WTC11 (cell line): ENCODE results near the gene CLIP1. TPM values are rescaled to one million over a fixed set of nuclear protein-coding genes. Genes with fewer than 3 reads are reported as not detected.

Experiments
- ATAC-seq: fragments of 200-7000 bp; cut with Tn5 transposase; 2 replicates; pipeline ENCODE4 v1.10.0; 2021; ENCODE audit warnings: mild to moderate bottlenecking, moderate library complexity
- CTCF ChIA-PET: fragments of 300-600 bp; sonication (Branson Sonifier 250); formaldehyde crosslinking; loops from one replicate; lab custom pipeline; 2021; ENCODE audit warnings: antibody characterized with exemption; lab: Charles Lee
- POLR2A ChIA-PET: fragments of 350-600 bp; sonication (Branson Sonifier 250); formaldehyde crosslinking; loops from one replicate; lab custom pipeline; 2021; ENCODE audit warnings: antibody characterized with exemption; lab: Charles Lee
- DNase-seq: peaks from one replicate; pipeline ENCODE4 v3.0.0; 2021; ENCODE audit warnings: low spot score
- H3K27ac Mint-ChIP-seq: 2 replicates; pipeline ENCODE4 v1.8.0; 2021; ENCODE audit warnings: mixed read lengths
- H3K27me3 Mint-ChIP-seq: 2 replicates; pipeline ENCODE4 v1.8.0; 2021; ENCODE audit warnings: low read depth, mild to moderate bottlenecking, moderate library complexity, mixed read lengths
- H3K36me3 Mint-ChIP-seq: 2 replicates; pipeline ENCODE4 v1.8.0; 2021; ENCODE audit warnings: mixed read lengths
- H3K4me1 Mint-ChIP-seq: 2 replicates; pipeline ENCODE4 v1.8.0; 2022; ENCODE audit warnings: mixed read lengths
- H3K4me3 Mint-ChIP-seq: 2 replicates; pipeline ENCODE4 v1.8.0; 2021; ENCODE audit warnings: mild to moderate bottlenecking, moderate library complexity, mixed read lengths
- H3K9me3 Mint-ChIP-seq: 2 replicates; pipeline ENCODE4 v1.8.0; 2021; ENCODE audit warnings: mixed read lengths
- ATF6 ChIP-seq: sonication (generic); formaldehyde crosslinking; IDR thresholded peaks from 2 replicates; pipeline ENCODE4 v1.8.1; 2023; ENCODE audit warnings: mild to moderate bottlenecking, missing genetic modification reagents
- CREB1 ChIP-seq: sonication (generic); formaldehyde crosslinking; IDR thresholded peaks from 2 replicates; pipeline ENCODE4 v1.8.0; 2023; ENCODE audit warnings: mild to moderate bottlenecking, missing genetic modification reagents
- CREM ChIP-seq: sonication (generic); formaldehyde crosslinking; IDR thresholded peaks from 2 replicates; pipeline ENCODE4 v1.8.1; 2022; ENCODE audit warnings: mild to moderate bottlenecking, missing genetic modification reagents, moderate library complexity
- GTF2I ChIP-seq: fragments of 250-450 bp; sonication (Bioruptor Pico); conservative IDR thresholded peaks from 2 replicates; pipeline ENCODE4 v1.4.0; 2021; ENCODE audit warnings: mild to moderate bottlenecking
- IRF2 ChIP-seq: sonication (generic); formaldehyde crosslinking; IDR thresholded peaks from 2 replicates; pipeline ENCODE4 v1.8.0; 2022; ENCODE audit warnings: low read depth, missing genetic modification reagents, borderline replicate concordance
- JAZF1 ChIP-seq: fragments of 250-450 bp; sonication (Bioruptor Pico); IDR thresholded peaks from 2 replicates; pipeline ENCODE4 v1.9.0; 2021; ENCODE audit warnings: moderate library complexity, mild to moderate bottlenecking, inconsistent platforms
- MYBL2 ChIP-seq: sonication (generic); formaldehyde crosslinking; IDR thresholded peaks from 2 replicates; pipeline ENCODE4 v1.8.1; 2023; ENCODE audit warnings: mild to moderate bottlenecking, moderate library complexity, missing genetic modification reagents
- OVOL2 ChIP-seq: fragments of 250-450 bp; sonication (Bioruptor Pico); IDR thresholded peaks from 2 replicates; pipeline ENCODE4 v1.9.0; 2021; ENCODE audit warnings: mild to moderate bottlenecking, borderline replicate concordance
- PRRX2 ChIP-seq: fragments of 250-450 bp; sonication (Bioruptor Pico); IDR thresholded peaks from 2 replicates; pipeline ENCODE4 v1.8.0; 2021; ENCODE audit warnings: mild to moderate bottlenecking
- RELA ChIP-seq: sonication (generic); formaldehyde crosslinking; IDR thresholded peaks from 2 replicates; pipeline ENCODE4 v1.8.1; 2022; ENCODE audit warnings: missing genetic modification reagents, mild to moderate bottlenecking, borderline replicate concordance
- RORB ChIP-seq: fragments of 250-450 bp; sonication (Bioruptor Pico); IDR thresholded peaks from 2 replicates; pipeline ENCODE4 v1.9.0; 2021; ENCODE audit warnings: mild to moderate bottlenecking
- TCF7 ChIP-seq: sonication (generic); formaldehyde crosslinking; IDR thresholded peaks from 2 replicates; pipeline ENCODE4 v1.8.0; 2022; ENCODE audit warnings: mild to moderate bottlenecking, low read depth, missing genetic modification reagents, moderate library complexity
- ZBTB21 ChIP-seq: sonication (generic); formaldehyde crosslinking; IDR thresholded peaks from 2 replicates; pipeline ENCODE4 v1.8.1; 2023; ENCODE audit warnings: mild to moderate bottlenecking, missing genetic modification reagents, borderline replicate concordance
- ZNF121 ChIP-seq: sonication (generic); formaldehyde crosslinking; IDR thresholded peaks from 2 replicates; pipeline ENCODE4 v1.8.0; 2023; ENCODE audit warnings: missing genetic modification reagents
- ZNF138 ChIP-seq: sonication (generic); formaldehyde crosslinking; conservative IDR thresholded peaks from 2 replicates; pipeline ENCODE4 v1.8.1; 2022; ENCODE audit warnings: mild to moderate bottlenecking, moderate library complexity, missing genetic modification reagents
- ZNF232 ChIP-seq: sonication (generic); formaldehyde crosslinking; IDR thresholded peaks from 2 replicates; pipeline ENCODE4 v1.8.0; 2022; ENCODE audit warnings: mild to moderate bottlenecking, missing genetic modification reagents
- total RNA-seq: library from RNA; stranded (reverse); gene quantifications from 3 replicates; pipeline ENCODE4 v1.2.3, GENCODE V29; 2021
- TF ChIP-seq, protein P1 (sequence below): sonication (generic); formaldehyde crosslinking; IDR thresholded peaks from 2 replicates; pipeline ENCODE4 v1.8.0; 2022; ENCODE audit warnings: missing genetic modification reagents
- TF ChIP-seq, protein P2 (sequence below): sonication (generic); formaldehyde crosslinking; IDR thresholded peaks from 2 replicates; pipeline ENCODE4 v1.8.1; 2022; ENCODE audit warnings: low read depth, missing genetic modification reagents, borderline replicate concordance
- TF ChIP-seq, protein P3 (sequence below): sonication (generic); formaldehyde crosslinking; IDR thresholded peaks from 2 replicates; pipeline ENCODE4 v1.8.0; 2023; ENCODE audit warnings: mild to moderate bottlenecking, missing genetic modification reagents
- TF ChIP-seq, protein P4 (sequence below): sonication (generic); formaldehyde crosslinking; conservative IDR thresholded peaks from 2 replicates; pipeline ENCODE4 v1.8.1; 2023; ENCODE audit warnings: mild to moderate bottlenecking, low read depth, missing genetic modification reagents, moderate library complexity
- TF ChIP-seq, protein P5 (sequence below): sonication (generic); formaldehyde crosslinking; IDR thresholded peaks from 2 replicates; pipeline ENCODE4 v1.8.1; 2023; ENCODE audit warnings: mild to moderate bottlenecking, missing genetic modification reagents, moderate library complexity

CLIP1 gene
- total RNA-seq, 1 experiment from 2014 or later, result 24.9 TPM

DNA sequence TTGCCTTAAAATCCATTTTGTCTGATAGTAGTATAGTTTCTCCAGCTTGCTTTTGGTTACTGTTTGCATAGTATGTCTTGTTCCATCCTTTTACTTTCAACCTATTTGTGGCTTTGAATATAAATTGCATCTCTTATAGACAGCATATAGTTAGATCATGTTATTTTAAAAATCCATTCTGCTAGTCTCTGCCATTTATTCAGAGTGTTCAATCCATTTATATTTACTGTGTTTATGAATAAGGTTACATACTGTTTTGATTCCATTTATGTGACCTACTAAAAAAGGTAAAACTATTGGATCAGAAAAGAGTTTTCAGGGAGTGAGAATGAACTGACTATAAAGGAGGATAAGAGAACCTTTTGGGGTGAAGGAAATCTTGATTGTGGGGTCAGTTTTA is 126.6 kb downstream of the CLIP1 start (continued):
- TF ChIP-seq, protein P1, sequence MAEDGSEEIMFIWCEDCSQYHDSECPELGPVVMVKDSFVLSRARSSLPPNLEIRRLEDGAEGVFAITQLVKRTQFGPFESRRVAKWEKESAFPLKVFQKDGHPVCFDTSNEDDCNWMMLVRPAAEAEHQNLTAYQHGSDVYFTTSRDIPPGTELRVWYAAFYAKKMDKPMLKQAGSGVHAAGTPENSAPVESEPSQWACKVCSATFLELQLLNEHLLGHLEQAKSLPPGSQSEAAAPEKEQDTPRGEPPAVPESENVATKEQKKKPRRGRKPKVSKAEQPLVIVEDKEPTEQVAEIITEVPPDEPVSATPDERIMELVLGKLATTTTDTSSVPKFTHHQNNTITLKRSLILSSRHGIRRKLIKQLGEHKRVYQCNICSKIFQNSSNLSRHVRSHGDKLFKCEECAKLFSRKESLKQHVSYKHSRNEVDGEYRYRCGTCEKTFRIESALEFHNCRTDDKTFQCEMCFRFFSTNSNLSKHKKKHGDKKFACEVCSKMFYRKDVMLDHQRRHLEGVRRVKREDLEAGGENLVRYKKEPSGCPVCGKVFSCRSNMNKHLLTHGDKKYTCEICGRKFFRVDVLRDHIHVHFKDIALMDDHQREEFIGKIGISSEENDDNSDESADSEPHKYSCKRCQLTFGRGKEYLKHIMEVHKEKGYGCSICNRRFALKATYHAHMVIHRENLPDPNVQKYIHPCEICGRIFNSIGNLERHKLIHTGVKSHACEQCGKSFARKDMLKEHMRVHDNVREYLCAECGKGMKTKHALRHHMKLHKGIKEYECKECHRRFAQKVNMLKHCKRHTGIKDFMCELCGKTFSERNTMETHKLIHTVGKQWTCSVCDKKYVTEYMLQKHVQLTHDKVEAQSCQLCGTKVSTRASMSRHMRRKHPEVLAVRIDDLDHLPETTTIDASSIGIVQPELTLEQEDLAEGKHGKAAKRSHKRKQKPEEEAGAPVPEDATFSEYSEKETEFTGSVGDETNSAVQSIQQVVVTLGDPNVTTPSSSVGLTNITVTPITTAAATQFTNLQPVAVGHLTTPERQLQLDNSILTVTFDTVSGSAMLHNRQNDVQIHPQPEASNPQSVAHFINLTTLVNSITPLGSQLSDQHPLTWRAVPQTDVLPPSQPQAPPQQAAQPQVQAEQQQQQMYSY, result no peak
- no peak for TF ChIP-seq ZNF138 (CRISPR knock-in tag)
- TF ChIP-seq RELA (CRISPR knock-in tag), result no peak
- TF ChIP-seq OVOL2 (CRISPR knock-in tag), result no peak
- TF ChIP-seq CREM (CRISPR knock-in tag), result no peak
- TF ChIP-seq GTF2I (CRISPR knock-in tag), result no peak
- no peak for TF ChIP-seq ZNF121 (CRISPR knock-in tag)
- TF ChIP-seq, protein P2, sequence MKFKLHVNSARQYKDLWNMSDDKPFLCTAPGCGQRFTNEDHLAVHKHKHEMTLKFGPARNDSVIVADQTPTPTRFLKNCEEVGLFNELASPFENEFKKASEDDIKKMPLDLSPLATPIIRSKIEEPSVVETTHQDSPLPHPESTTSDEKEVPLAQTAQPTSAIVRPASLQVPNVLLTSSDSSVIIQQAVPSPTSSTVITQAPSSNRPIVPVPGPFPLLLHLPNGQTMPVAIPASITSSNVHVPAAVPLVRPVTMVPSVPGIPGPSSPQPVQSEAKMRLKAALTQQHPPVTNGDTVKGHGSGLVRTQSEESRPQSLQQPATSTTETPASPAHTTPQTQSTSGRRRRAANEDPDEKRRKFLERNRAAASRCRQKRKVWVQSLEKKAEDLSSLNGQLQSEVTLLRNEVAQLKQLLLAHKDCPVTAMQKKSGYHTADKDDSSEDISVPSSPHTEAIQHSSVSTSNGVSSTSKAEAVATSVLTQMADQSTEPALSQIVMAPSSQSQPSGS (CRISPR knock-in tag), result no peak
- TF ChIP-seq, protein P3, sequence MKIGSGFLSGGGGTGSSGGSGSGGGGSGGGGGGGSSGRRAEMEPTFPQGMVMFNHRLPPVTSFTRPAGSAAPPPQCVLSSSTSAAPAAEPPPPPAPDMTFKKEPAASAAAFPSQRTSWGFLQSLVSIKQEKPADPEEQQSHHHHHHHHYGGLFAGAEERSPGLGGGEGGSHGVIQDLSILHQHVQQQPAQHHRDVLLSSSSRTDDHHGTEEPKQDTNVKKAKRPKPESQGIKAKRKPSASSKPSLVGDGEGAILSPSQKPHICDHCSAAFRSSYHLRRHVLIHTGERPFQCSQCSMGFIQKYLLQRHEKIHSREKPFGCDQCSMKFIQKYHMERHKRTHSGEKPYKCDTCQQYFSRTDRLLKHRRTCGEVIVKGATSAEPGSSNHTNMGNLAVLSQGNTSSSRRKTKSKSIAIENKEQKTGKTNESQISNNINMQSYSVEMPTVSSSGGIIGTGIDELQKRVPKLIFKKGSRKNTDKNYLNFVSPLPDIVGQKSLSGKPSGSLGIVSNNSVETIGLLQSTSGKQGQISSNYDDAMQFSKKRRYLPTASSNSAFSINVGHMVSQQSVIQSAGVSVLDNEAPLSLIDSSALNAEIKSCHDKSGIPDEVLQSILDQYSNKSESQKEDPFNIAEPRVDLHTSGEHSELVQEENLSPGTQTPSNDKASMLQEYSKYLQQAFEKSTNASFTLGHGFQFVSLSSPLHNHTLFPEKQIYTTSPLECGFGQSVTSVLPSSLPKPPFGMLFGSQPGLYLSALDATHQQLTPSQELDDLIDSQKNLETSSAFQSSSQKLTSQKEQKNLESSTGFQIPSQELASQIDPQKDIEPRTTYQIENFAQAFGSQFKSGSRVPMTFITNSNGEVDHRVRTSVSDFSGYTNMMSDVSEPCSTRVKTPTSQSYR, result no peak
- TF ChIP-seq, all 79 proteins: peak for 0

DNA sequence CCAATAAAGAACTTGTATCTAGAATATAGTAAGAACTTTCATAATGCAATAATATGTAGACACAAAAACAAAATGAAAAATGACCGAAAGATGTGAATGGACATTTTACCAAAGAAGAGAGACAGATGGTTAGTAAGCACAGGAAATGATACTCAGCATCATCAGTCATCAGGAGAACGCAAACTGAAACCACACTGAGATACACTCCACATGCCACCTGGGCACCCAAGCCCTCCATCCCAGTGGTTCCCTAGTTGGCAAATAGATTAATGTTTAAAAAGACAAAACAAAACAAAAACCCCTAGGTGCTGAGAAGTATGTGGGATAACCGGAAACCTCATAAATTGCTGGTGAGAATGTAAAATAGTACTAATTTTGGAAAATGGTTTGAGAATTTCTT is 129.4 kb downstream of the CLIP1 start:
- no peak for DNase-seq
- CTCF ChIA-PET, result interaction anchor here (0.7 kb wide), 1 partner anchor 13 kb away, joined by 3 read pairs; no protein-coding TSS in a partner anchor
- Mint-ChIP-seq H3K4me3 (no peak overlapping the region), H3K4me1 (no peaks in the 10 kb centered on the region), H3K27me3 (no peaks in the 10 kb centered on the region), H3K27ac (no peak overlapping the region), H3K9me3 (peaks cover 4% of the 10 kb centered on the region; the same call in 1 of the 2 replicates), H3K36me3 (no peaks in the 10 kb centered on the region)
- POLR2A ChIA-PET, result no interaction called here
- ATAC-seq, result no peak
- TF ChIP-seq RORB (CRISPR knock-in tag) (no peak), ZBTB21 (CRISPR knock-in tag) (no peak), TCF7 (no peak), ZNF232 (CRISPR knock-in tag) (no peak), MYBL2 (CRISPR knock-in tag) (no peak), PRRX2 (CRISPR knock-in tag) (no peak), ZNF138 (CRISPR knock-in tag) (no peak), ATF6 (CRISPR knock-in tag) (no peak), IRF2 (CRISPR knock-in tag) (no peak), CREB1 (no peak), JAZF1 (no peak)
- TF ChIP-seq, protein P3, result no peak
- TF ChIP-seq, protein P4, sequence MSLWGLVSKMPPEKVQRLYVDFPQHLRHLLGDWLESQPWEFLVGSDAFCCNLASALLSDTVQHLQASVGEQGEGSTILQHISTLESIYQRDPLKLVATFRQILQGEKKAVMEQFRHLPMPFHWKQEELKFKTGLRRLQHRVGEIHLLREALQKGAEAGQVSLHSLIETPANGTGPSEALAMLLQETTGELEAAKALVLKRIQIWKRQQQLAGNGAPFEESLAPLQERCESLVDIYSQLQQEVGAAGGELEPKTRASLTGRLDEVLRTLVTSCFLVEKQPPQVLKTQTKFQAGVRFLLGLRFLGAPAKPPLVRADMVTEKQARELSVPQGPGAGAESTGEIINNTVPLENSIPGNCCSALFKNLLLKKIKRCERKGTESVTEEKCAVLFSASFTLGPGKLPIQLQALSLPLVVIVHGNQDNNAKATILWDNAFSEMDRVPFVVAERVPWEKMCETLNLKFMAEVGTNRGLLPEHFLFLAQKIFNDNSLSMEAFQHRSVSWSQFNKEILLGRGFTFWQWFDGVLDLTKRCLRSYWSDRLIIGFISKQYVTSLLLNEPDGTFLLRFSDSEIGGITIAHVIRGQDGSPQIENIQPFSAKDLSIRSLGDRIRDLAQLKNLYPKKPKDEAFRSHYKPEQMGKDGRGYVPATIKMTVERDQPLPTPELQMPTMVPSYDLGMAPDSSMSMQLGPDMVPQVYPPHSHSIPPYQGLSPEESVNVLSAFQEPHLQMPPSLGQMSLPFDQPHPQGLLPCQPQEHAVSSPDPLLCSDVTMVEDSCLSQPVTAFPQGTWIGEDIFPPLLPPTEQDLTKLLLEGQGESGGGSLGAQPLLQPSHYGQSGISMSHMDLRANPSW (CRISPR knock-in tag), result no peak
- TF ChIP-seq, protein P5, sequence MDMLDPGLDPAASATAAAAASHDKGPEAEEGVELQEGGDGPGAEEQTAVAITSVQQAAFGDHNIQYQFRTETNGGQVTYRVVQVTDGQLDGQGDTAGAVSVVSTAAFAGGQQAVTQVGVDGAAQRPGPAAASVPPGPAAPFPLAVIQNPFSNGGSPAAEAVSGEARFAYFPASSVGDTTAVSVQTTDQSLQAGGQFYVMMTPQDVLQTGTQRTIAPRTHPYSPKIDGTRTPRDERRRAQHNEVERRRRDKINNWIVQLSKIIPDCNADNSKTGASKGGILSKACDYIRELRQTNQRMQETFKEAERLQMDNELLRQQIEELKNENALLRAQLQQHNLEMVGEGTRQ (CRISPR knock-in tag), result no peak
